Measurements from ENCODE around the gene PTPN7.
A peak's percentile ranks its signal among the peaks of the same experiment; 100 is the strongest.

DNA sequence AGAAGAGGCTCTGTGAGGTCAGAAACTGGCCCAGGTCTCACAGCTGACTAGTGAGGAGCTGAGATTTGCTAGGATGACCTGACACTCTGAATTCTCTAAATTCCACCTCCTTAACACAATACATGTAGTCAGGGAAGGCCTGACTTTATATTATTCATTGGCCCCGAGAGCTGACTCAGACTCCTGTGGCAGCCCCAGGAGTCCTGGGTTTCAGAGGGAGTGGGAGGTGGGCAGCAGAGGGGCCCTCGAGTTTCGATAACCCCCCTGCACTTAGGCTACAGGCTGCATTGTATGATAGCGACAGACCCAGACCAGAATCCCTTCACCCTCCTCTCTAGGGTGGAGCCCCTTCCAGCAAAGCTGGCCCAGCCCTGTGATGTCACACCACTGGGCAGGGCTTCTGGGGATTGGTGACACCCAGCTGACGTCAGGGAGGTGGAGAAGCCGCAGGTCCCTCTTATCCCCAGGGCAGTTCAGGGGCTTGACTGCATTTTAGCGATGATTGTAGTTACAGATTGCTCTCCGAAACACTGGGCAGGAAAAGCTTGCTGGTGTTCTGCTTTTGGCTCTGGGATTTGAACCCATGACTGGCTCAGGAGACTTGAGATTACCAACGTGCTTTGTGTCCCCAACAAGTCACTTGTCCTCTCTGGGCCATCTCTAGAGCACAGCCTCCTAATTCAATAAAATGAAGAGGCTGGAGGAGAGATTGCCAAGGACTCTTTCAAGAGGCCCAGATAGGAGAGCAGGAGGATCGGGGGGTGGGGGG, 54.6 kb downstream of the PTPN7 start:
- TF ChIP-seq, protein P1, sequence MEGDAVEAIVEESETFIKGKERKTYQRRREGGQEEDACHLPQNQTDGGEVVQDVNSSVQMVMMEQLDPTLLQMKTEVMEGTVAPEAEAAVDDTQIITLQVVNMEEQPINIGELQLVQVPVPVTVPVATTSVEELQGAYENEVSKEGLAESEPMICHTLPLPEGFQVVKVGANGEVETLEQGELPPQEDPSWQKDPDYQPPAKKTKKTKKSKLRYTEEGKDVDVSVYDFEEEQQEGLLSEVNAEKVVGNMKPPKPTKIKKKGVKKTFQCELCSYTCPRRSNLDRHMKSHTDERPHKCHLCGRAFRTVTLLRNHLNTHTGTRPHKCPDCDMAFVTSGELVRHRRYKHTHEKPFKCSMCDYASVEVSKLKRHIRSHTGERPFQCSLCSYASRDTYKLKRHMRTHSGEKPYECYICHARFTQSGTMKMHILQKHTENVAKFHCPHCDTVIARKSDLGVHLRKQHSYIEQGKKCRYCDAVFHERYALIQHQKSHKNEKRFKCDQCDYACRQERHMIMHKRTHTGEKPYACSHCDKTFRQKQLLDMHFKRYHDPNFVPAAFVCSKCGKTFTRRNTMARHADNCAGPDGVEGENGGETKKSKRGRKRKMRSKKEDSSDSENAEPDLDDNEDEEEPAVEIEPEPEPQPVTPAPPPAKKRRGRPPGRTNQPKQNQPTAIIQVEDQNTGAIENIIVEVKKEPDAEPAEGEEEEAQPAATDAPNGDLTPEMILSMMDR (IDR thresholded peaks at IDR 0.05) = no peak
- TF ChIP-seq POLR2A (IDR thresholded peaks at IDR 0.05) = peak in 1 of 2 donors; percentile 54
